Adrenal gland (tissue), 12 donors: ENCODE measurements around the gene ZNF644. TPM values are rescaled to one million over a fixed set of nuclear protein-coding genes. Genes with fewer than 3 reads are reported as not detected.
"Not testable (repeated sequence)": the region's sequence is repeated elsewhere in the genome, so short reads cannot be mapped to it uniquely, and the experiment has no call there.

Experiments
- DNase-seq, 7 donors: peaks; one replicate each; pipeline ENCODE4 v3.0.0-alpha.2; 2019 to 2020
- H3K27ac ChIP-seq, 5 donors: fragments of 200-600 bp; sonication (generic) in 4 of 5; 1 replicate in 3 of 5; 2 replicates in 2 of 5; pipeline versions ENCODE4 v1.5.1 to v1.8.0; 2016 to 2020; ENCODE audit warnings: mild to moderate bottlenecking in 1 of 5
- H3K27me3 ChIP-seq: fragments of 200-600 bp; 2 replicates; pipeline ENCODE4 v1.8.0; 2021
- H3K36me3 ChIP-seq, 2 donors: fragments of 200-600 bp; replicated peaks in 1 of 2; 1 replicate in 1 of 2; 2 replicates in 1 of 2; pipeline versions ENCODE4 v1.5.1 to v1.8.0; 2018 to 2022
- H3K4me1 ChIP-seq, 2 donors: fragments of 200-600 bp; replicated peaks in 1 of 2; 1 replicate in 1 of 2; 2 replicates in 1 of 2; pipeline versions ENCODE4 v1.5.1 to v1.8.0; 2018 to 2021
- H3K4me3 ChIP-seq, 4 donors: fragments of 200-600 bp; sonication (generic) in 3 of 4; one replicate each; pipeline ENCODE4 v1.5.1; 2016 to 2018
- H3K9me3 ChIP-seq, 3 donors: fragments of 200-600 bp; sonication (generic) in 1 of 3; replicated peaks in 1 of 3; 1 replicate in 2 of 3; 2 replicates in 1 of 3; pipeline versions ENCODE4 v1.5.1 to v1.8.0; 2016 to 2021
- CTCF ChIP-seq, 6 experiments: fragments of 450-650 bp in 4 of 6; fragments of 200-600 bp in 2 of 6; sonication (generic) in 1 of 6; IDR thresholded peaks; 1 replicate in 5 of 6; 2 replicates in 1 of 6; pipeline versions ENCODE4 v1.5.1 to v1.8.0; 2016 to 2021; ENCODE audit warnings: antibody characterized with exemption in 6 of 6, mild to moderate bottlenecking in 2 of 6, moderate library complexity in 1 of 6
- POLR2A ChIP-seq, 2 donors: fragments of 450-650 bp; IDR thresholded peaks; one replicate each; pipeline ENCODE4 v1.6.1; 2017; ENCODE audit warnings: antibody characterized with exemption in 2 of 2, mild to moderate bottlenecking in 2 of 2, moderate library complexity in 1 of 2
- WGBS, 4 donors: extraction: QIAGEN DNeasy Blood & Tissue Kit in 2 of 4; methylation state at CpG; one replicate each; pipeline versions ENCODE4 v1.1.5 to v1.1.7; 2013 to 2017; 5-methylcytosine and 5-hydroxymethylcytosine counted together
- intact Hi-C, 2 donors: fragments of 100-400 bp; cut with DNase I; formaldehyde crosslinking; loops; one replicate each; pipeline versions ENCODE4 v1.14.1 to v1.15.0; 2022 to 2023
- polyA plus RNA-seq, 3 donors: library from polyadenylated mRNA; stranded (reverse); fragments of 200-250 nt in 2 of 3; fragments of 350-450 nt in 1 of 3; fragmentation: Illumina TruSeq in 1 of 3; extraction: RNeasy Lipid Tissue Mini Kit (QIAGEN cat#74804) in 1 of 3; gene quantifications; one replicate each; pipeline ENCODE4 v1.2.3, GENCODE V29; 2013 to 2014
- total RNA-seq, 9 donors: library from RNA; depleted of rRNA in 4 of 9; stranded (reverse); fragments of >200 nt in 4 of 9; fragments of 120-200 nt in 1 of 9; fragmentation: NEBNext Ultra II Directional in 1 of 9; extraction: Animal tissue kit (Norgen Biotek cat#: 25700) in 1 of 9; gene quantifications; one replicate each; pipeline versions ENCODE4 v1.1.0 to v1.2.4, GENCODE V29; 2013 to 2023
- donor health status: healthy with polysubstance abuse.
- donor health status: Bipolar disorder and iron deficiency.
- donor health status: DM: yes; HTN: yes; CAD: no.
- donor health status: DM: no; HTN: no; CAD: no.
- donor health status: DM: no; HTN: no; CAD: no.
- donor health status: DM: yes; HTN: yes; CAD: no.

ZNF644 gene
- total and polyA plus RNA-seq, 12 donors: 15.7 to 60.2 (median 33.3) TPM

GRCh38 chr1:91053630-91054029, 31.8 kb upstream of the ZNF644 start:
- Histone ChIP-seq H3K4me1 (no peaks in the 10 kb centered on the region), H3K27me3 (no peaks in the 10 kb centered on the region), H3K9me3 (no peaks in the 10 kb centered on the region), H3K4me3 (no peak overlapping the region), H3K36me3 (no peaks in the 10 kb centered on the region), H3K27ac (no peak overlapping the region)
- no peak for DNase-seq
- intact Hi-C loops: no loop called here
- 43 to 63% (median 58%) methylated on average over 2 of the region's 2 CpGs for WGBS, 4 donors
- TF ChIP-seq CTCF (IDR thresholded peaks at IDR 0.05) (no peak), POLR2A (IDR thresholded peaks at IDR 0.05) (no peak)

- H3K36me3 ChIP-seq, intact Hi-C loops, H3K27me3 ChIP-seq, H3K9me3 ChIP-seq, H3K27ac ChIP-seq, DNase-seq, H3K4me1 ChIP-seq, H3K4me3 ChIP-seq: not testable (repeated sequence)
- 55 to 80% (median 74%) methylated on average over 2 of the region's 2 CpGs for WGBS, 4 donors
Observed at GRCh38 chr1:91049551-91049950, 27.7 kb upstream of the ZNF644 start.

- no peak for TF ChIP-seq CTCF (IDR thresholded peaks at IDR 0.05)
- TF ChIP-seq POLR2A (IDR thresholded peaks at IDR 0.05): no peak
- no peaks in the 10 kb centered on the region for H3K36me3 ChIP-seq
- no peak overlapping the region for H3K4me3 ChIP-seq
- intact Hi-C loops: no loop called here
- H3K4me1 ChIP-seq: no peaks in the 10 kb centered on the region
- 58 to 68% (median 60%) methylated on average over 2 of the region's 2 CpGs for WGBS, 4 donors
- no peaks in the 10 kb centered on the region for H3K27me3 ChIP-seq
- DNase-seq: no peak
- H3K9me3 ChIP-seq: no peaks in the 10 kb centered on the region
- H3K27ac ChIP-seq: no peak overlapping the region
Observed at GRCh38 chr1:91046766-91047165, 24.9 kb upstream of the ZNF644 start.

GRCh38 chr1:91045284-91045683, 23.4 kb upstream of the ZNF644 start:
- H3K36me3 ChIP-seq: no peaks in the 10 kb centered on the region
- 70 to 88% (median 74%) methylated on average over 1 of the region's 1 CpG for WGBS, 4 donors
- intact Hi-C loops: no loop called here

GRCh38 chr1:91044776-91045175, 22.9 kb upstream of the ZNF644 start:
- DNase-seq: peak in 2 of 7 donors; percentile 2 to 13
- H3K4me3 ChIP-seq, H3K27ac ChIP-seq, H3K9me3 ChIP-seq, H3K27me3 ChIP-seq, H3K36me3 ChIP-seq, H3K4me1 ChIP-seq, intact Hi-C loops: not testable (repeated sequence)
- 58 to 83% (median 63%) methylated on average over 1 to 2 of the region's 2 CpGs for WGBS, 4 donors

More at GRCh38 chr1:91045284-91045683, 23.4 kb upstream of the ZNF644 start:
- Histone ChIP-seq H3K4me1 (no peaks in the 10 kb centered on the region), H3K9me3 (no peaks in the 10 kb centered on the region), H3K27me3 (no peaks in the 10 kb centered on the region), H3K27ac (no peak overlapping the region), H3K4me3 (no peak overlapping the region)
- no peak for DNase-seq
- TF ChIP-seq CTCF (IDR thresholded peaks at IDR 0.05): no peak
- TF ChIP-seq POLR2A (IDR thresholded peaks at IDR 0.05): no peak

- H3K36me3 ChIP-seq, H3K4me1 ChIP-seq, H3K27ac ChIP-seq, H3K9me3 ChIP-seq, H3K4me3 ChIP-seq, DNase-seq, intact Hi-C loops, H3K27me3 ChIP-seq: not testable (repeated sequence)
- 63 to 77% (median 70%) methylated on average over 2 of the region's 2 CpGs for WGBS, 4 donors
Observed at GRCh38 chr1:91042372-91042771, 20.5 kb upstream of the ZNF644 start.
